ENCODE measurements around the gene LEP.

Gene LEP

GRCh38 chr7:128240696-128241386 is at the start of gene LEP:
Gene LEP, plus strand, starts transcription at chr7:128241278. Its CDS starts 10,741 bp downstream, at chr7:128252019.
- no peak for DNase-seq

- no peak for DNase-seq
Observed at GRCh38 chr7:128192497-128193142, 48.5 kb upstream of the LEP start.

- DNase-seq, result peak; percentile 1
Observed at GRCh38 chr7:128194533-128195282, 46.4 kb upstream of the LEP start.

GRCh38 chr7:128197589-128197988 is 43.5 kb upstream of the LEP start:
- no peak for DNase-seq

GRCh38 chr7:128197989-128198580 is 43.0 kb upstream of the LEP start:
- DNase-seq, result no peak

GRCh38 chr7:128200376-128200775 is 40.7 kb upstream of the LEP start:
- DNase-seq, result no peak

GRCh38 chr7:128201067-128201689 is 39.9 kb upstream of the LEP start:
- no peak for DNase-seq

GRCh38 chr7:128201690-128202085 is 39.4 kb upstream of the LEP start:
- no peak for DNase-seq

- DNase-seq, result no peak
Observed at GRCh38 chr7:128202287-128202957, 38.7 kb upstream of the LEP start.

GRCh38 chr7:128203047-128203491 is 38.0 kb upstream of the LEP start:
- DNase-seq, result no peak

- DNase-seq, result no peak
Observed at GRCh38 chr7:128203710-128204214, 37.3 kb upstream of the LEP start.

GRCh38 chr7:128204455-128204854 is 36.6 kb upstream of the LEP start:
- DNase-seq, result peak; percentile 10

GRCh38 chr7:128205068-128205467 is 36.0 kb upstream of the LEP start:
- DNase-seq, result no peak

- no peak for DNase-seq
Observed at GRCh38 chr7:128206017-128206746, 34.9 kb upstream of the LEP start.

GRCh38 chr7:128206747-128207500 is 34.2 kb upstream of the LEP start:
- DNase-seq, result no peak

- no peak for DNase-seq
Observed at GRCh38 chr7:128207609-128208008, 33.5 kb upstream of the LEP start.

GRCh38 chr7:128209229-128210035 is 31.6 kb upstream of the LEP start:
- peak; percentile 75 for DNase-seq

- no peak for DNase-seq
Observed at GRCh38 chr7:128210036-128210347, 31.1 kb upstream of the LEP start.

- no peak for DNase-seq
Observed at GRCh38 chr7:128210590-128211570, 30.2 kb upstream of the LEP start.
